ENCODE measurements around the gene PHLPP1.

PHLPP1 gene

GRCh38 chr18:62850619-62851306 is 135.4 kb downstream of the PHLPP1 start:
- DNase-seq (ENCODE audit: low spot score) = no peak

DNA sequence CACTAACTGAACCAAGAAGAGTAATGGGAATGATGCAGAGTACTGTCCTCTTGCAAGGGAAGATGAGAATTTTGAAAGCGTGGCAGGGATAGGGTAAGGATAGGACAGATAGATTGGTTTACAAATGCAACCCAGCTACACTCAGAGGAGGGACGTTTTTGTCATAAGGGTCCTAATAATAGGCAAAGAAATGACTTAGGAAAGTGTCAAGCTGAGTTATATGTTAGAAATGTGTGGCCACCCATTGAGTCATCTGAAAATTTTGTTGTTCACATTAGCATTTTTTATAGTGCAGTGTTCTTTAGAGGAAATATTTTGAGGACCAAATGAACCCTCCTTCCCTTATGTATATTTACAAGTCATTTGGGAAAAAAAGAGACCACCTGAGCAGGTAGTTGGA is 137.5 kb downstream of the PHLPP1 start:
- no peak for DNase-seq (ENCODE audit: low spot score)

DNA sequence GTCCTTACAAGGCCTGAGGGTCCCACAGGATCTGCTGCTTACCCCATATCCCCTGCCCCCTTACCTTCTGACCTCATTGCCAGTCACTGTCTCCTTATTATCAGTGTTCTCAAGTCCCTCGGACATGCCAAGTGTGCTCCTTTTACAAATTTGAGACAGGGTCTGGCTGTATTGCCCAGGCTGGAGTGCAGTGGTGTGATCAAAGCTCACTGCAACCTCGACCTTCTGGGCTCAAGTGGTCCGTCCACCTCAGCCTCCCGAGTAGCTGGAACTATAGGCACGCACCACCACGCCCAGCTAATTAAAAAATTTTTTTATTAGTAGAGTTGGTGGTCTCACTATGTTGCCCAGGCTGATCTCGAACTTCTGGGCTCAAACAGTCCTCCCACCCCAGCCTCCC is 141.0 kb downstream of the PHLPP1 start:
- no peak for DNase-seq (ENCODE audit: low spot score)

DNA sequence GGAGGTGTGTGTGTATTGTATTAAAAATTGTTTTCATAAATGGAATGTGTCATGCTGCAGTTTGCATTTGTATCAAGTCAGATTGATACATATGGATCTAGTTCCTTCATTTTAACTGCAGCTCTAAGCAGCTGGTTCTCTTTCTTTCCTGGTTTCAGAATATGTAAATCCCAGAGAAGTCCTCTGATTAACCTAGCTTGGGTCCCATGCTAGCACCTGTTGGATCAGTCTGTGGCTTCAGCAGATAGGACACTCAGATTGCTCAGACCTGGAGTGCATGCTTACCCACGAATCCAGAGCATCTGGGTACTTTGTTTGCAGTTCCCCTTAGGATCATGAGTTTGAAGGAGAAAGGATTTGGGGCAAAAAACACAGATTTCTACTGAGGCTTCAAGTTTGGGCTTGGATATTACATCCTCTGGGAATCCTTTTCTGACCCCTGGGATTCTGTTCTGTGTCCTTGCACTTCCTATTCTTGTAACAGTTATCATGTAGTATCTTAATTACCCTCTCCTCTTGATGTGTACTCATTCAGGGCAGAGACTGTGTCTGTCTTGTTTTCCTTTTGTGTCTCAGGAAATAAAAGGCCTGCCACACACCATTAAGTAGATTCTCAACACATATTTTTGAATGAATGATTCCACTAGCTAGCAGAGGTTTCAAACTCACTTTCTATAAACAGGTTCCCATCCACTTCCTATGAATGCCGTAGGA is 142.1 kb downstream of the PHLPP1 start:
- no peak for DNase-seq (ENCODE audit: low spot score)

DNA sequence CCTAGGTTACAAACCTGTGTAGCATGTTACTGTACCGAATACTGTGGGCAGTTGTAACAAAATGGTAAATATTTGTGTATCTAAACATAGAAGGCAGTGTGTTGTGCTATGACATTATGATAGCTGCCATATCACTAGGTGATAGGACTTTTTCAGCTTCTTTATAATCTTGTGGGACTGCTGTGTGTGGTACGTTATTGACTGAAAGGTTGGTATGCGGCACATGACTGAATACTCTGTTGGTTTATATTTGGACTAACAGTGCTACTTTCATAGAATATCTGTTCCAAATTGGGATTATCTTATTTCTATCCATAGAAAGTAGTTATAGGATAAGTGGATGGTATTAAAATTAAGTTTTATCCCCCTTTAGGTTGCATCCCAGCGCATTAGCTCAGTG is 144.7 kb downstream of the PHLPP1 start:
- DNase-seq (ENCODE audit: low spot score) = no peak

GRCh38 chr18:62862466-62862865 is 147.1 kb downstream of the PHLPP1 start:
- no peak for DNase-seq (ENCODE audit: low spot score)

- no peak for DNase-seq (ENCODE audit: low spot score)
Measured at GRCh38 chr18:62863579-62864001, 148.2 kb downstream of the PHLPP1 start.

- DNase-seq (ENCODE audit: low spot score) = no peak
Measured at GRCh38 chr18:62865498-62865897, 150.2 kb downstream of the PHLPP1 start.

DNA sequence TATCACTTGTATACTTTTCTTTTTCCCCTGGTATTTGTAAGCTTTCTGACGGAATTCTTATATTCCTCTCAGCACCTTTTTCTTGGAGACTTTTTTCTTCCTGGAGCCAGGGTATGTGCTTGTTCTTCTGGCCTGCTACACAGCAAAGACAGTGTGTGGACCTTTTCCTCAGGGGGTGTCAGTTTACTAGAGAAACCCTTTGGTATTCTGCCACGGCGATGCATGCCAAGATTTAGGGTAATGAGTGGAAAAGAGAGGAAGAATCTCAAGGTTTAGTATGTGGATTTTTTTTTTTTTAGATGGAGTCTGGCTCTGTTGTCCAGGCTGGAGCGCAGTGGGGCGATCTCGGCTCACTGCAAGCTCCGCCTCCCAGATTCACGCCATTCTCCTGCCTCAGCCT is 152.2 kb downstream of the PHLPP1 start:
- DNase-seq (ENCODE audit: low spot score) = no peak

GRCh38 chr18:62868645-62869044 is 153.3 kb downstream of the PHLPP1 start:
- no peak for DNase-seq (ENCODE audit: low spot score)

DNA sequence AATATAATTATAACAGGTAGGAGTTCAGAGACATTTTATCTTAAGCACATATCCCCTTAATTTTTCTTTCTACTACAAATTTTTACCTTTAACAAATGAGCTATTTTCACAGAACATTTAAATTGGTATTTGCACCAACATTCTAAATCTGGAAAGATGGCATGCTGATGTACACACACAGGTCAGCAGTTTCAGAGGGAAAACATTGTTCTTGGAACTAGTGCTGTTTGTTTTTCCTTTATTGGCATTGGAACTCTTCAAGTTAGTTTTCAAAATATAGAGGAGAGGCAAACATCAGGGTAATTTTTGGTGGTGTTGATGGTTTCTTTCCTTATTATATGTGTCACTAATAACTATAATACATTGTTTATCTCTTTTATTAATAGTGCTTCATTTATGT is 155.3 kb downstream of the PHLPP1 start:
- no peak for DNase-seq (ENCODE audit: low spot score)

DNA sequence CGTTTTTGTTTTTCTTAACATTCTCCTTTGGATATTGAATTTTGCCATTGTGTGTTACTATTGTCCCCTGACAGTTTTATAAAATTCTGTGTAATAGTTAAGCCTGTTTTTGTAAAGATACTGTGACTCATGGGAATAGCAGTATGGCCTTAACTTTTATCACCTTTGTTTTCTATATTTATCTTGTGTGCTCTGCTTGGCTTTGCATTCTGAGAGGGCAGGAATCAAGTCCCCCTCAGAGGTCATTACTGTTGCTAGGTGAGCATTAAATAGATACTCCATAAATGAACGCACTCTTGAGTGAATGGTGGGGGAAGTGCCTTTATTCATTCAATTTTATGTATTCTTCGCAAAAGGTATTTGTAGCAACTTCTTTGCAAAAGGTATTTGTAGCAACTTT is 160.0 kb downstream of the PHLPP1 start:
- no peak for DNase-seq (ENCODE audit: low spot score)

GRCh38 chr18:62876111-62876510 is 160.8 kb downstream of the PHLPP1 start:
- DNase-seq (ENCODE audit: low spot score) = no peak

- no peak for DNase-seq (ENCODE audit: low spot score)
Measured at GRCh38 chr18:62876828-62877227, 161.5 kb downstream of the PHLPP1 start.

GRCh38 chr18:62877411-62878221 is 162.3 kb downstream of the PHLPP1 start:
- no peak for DNase-seq (ENCODE audit: low spot score)

- no peak for DNase-seq (ENCODE audit: low spot score)
Measured at GRCh38 chr18:62878305-62878704, 163.0 kb downstream of the PHLPP1 start.

GRCh38 chr18:62880034-62880433 is 164.7 kb downstream of the PHLPP1 start:
- DNase-seq (ENCODE audit: low spot score) = no peak

GRCh38 chr18:62880673-62881364 is 165.5 kb downstream of the PHLPP1 start:
- no peak for DNase-seq (ENCODE audit: low spot score)

DNA sequence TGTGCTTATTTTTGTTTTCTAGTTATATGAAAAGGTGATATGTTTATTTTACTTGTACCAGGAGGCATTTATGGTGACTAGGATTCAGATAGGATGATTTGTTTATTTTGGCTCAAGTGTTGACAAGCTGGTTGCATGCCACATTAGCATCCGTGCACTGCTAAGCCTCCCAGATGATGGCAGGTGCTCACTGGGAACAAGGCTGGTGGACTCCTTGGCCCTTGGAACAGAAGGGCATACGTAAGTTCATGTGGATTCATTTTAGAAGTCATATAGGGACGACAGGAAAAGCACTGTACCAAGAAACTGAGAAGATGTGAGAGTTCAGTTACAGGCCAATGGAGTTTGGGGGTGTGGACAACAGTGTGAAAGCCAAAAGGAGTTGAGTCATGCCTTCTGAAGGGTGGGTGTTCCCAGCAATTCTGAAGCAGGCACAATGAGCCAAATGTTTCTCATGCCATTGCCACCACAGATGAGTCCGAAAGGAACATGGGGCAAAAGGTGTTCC is 166.2 kb downstream of the PHLPP1 start:
- DNase-seq (ENCODE audit: low spot score) = no peak

DNA sequence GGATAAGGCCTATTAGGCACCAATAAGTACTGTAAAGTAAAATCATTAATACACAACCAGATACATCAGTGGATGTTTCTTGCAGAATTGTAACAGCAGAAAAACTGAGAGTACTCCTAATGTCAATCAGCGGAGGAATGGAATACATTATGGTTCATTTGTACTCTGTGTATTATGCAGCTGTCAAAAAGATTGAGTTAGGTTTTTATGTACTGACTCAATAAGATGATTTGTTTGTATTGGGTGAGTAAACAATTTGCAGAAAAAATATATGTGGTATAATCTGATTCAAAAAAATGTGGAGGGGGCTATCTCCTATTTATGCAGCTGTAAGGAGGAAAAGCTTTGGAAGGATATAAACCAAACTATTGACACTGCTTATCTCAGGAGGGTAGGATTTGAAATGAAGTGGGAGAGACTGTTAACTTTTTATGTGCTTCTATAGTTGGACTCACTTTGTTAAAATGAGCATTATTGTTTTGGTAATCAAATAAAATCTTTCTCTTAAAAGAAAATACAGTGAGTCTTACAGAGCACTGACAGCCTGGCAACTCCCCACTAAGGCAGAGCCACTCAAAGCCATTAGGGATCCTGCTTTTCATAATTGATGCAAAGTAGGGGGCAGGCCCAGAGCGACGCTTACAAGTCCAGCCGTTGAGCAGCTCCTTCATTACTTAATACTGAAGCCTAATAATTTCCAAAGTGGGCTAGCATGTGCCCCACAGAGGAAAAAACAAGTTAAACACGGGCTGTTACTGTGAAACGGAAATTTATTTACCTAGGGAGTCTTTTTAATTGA is 168.8 kb downstream of the PHLPP1 start:
- DNase-seq (ENCODE audit: low spot score) = no peak

DNA sequence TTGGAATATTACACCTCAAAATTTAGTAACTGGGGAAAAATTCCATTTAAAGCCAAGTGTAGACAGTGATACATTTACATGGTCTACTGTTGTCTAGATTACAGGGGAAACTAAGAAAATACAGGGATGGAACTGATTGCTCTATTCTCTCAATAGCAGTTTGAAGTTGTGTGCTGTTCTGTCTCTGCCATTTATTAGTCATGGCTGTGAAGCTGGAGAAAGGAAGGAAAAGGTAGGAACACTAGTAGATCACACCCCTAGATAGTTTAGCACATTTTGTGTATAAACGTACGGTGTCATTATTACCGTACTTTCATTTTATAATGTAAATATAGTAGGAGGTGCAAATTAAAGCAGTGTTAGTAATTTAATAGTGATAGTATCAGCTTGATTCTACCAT is 170.5 kb downstream of the PHLPP1 start:
- no peak for DNase-seq (ENCODE audit: low spot score)

Data from germinal center (tissue), 1 donor.